GM13977 (cell line): ENCODE measurements around the gene IRF6.
"Not testable (repeated sequence)": the region's sequence is repeated elsewhere in the genome, so short reads cannot be mapped to it uniquely, and the experiment has no call there.

ENCODE experiments used
- DNase-seq: peaks from one replicate; pipeline ENCODE4 v3.0.0; 2012; ENCODE audit warnings: low spot score
- CTCF ChIP-seq: IDR thresholded peaks from 2 replicates; pipeline ENCODE4 v1.5.1; 2012; ENCODE audit warnings: mild to moderate bottlenecking, control low read depth; ENCODE audit not compliant: insufficient read depth; ENCODE audit errors: extremely low read depth, missing control alignments
- in situ Hi-C: fragments of 300-500 bp; cut with MboI; formaldehyde crosslinking; loops from one replicate; pipeline ENCODE4 v1.12.0; 2022; ENCODE audit warnings: low sequenced_read_pairs, low pct_unique_long_range_greater_than_20kb, mixed read lengths, inconsistent platforms; ENCODE audit not compliant: unreplicated experiment

IRF6 gene

GRCh38 chr1:209803568-209803967 is 2.4 kb downstream of the IRF6 start:
- in situ Hi-C loops: no loop called here
- no peak for TF ChIP-seq CTCF
- no peak for DNase-seq

GRCh38 chr1:209802780-209803152 is 3.2 kb downstream of the IRF6 start:
- TF ChIP-seq CTCF: no peak
- in situ Hi-C loops: no loop called here
- DNase-seq: no peak

GRCh38 chr1:209802117-209802779 is 3.7 kb downstream of the IRF6 start:
- TF ChIP-seq CTCF: no peak
- in situ Hi-C loops: no loop called here
- DNase-seq: no peak

GRCh38 chr1:209800984-209801834 is 4.7 kb downstream of the IRF6 start:
- no peak for TF ChIP-seq CTCF
- DNase-seq: no peak
- in situ Hi-C loops: no loop called here

- no peak for DNase-seq
- no peak for TF ChIP-seq CTCF
- in situ Hi-C loops: no loop called here
These were observed 7.8 kb downstream of the IRF6 start for GRCh38 chr1:209797978-209798639.

GRCh38 chr1:209793711-209794110 is 12.2 kb downstream of the IRF6 start:
- in situ Hi-C loops, DNase-seq: not testable (repeated sequence)

- TF ChIP-seq CTCF: no peak
- in situ Hi-C loops: no loop called here
- no peak for DNase-seq
These were observed 14.0 kb downstream of the IRF6 start for GRCh38 chr1:209791920-209792319.
